Astrocyte (in vitro differentiated cells and primary cell): ENCODE measurements around the gene ZNF778. TPM values are rescaled to one million over a fixed set of nuclear protein-coding genes. Genes with fewer than 3 reads are reported as not detected.

Source experiments
- DNase-seq: peaks from one replicate; pipeline ENCODE4 v3.0.0-alpha.2; 2010; ENCODE audit warnings: low read depth
- FAIRE-seq: peaks from 2 replicates; lab custom pipeline; 2011; peaks lifted over from hg19 to GRCh38; lab: Jason Lieb, UNC
- H2AFZ ChIP-seq: 2 replicates; pipeline ENCODE4 v1.6.0; 2012; ENCODE audit warnings: low read depth, low read length, inconsistent platforms
- H3K27ac ChIP-seq: 2 replicates; pipeline ENCODE4 v1.5.1; 2011; ENCODE audit warnings: low read depth, low read length, inconsistent platforms
- H3K27me3 ChIP-seq: 2 replicates; pipeline ENCODE4 v1.6.0; 2011; ENCODE audit warnings: low read length, inconsistent platforms; ENCODE audit not compliant: insufficient read depth
- H3K36me3 ChIP-seq: 2 replicates; pipeline ENCODE4 v1.5.1; 2011; ENCODE audit warnings: low read length, inconsistent platforms; ENCODE audit not compliant: insufficient read depth
- H3K4me1 ChIP-seq: 2 replicates; pipeline ENCODE4 v1.5.1; 2011; ENCODE audit warnings: low read length, inconsistent platforms; ENCODE audit not compliant: insufficient read depth
- H3K4me2 ChIP-seq: 2 replicates; pipeline ENCODE4 v1.6.0; 2012; ENCODE audit warnings: low read length, inconsistent platforms
- H3K4me3 ChIP-seq: 2 replicates; pipeline ENCODE4 v1.5.1; 2011; ENCODE audit warnings: low read depth, mild to moderate bottlenecking, low read length, inconsistent platforms; ENCODE audit not compliant: insufficient read depth
- H3K79me2 ChIP-seq: 2 replicates; pipeline ENCODE4 v1.6.0; 2012; ENCODE audit warnings: mild to moderate bottlenecking, low read length, inconsistent platforms; ENCODE audit not compliant: insufficient read depth
- H3K9ac ChIP-seq: 2 replicates; pipeline ENCODE4 v1.6.0; 2012; ENCODE audit warnings: mild to moderate bottlenecking, low read length, inconsistent platforms
- H3K9me3 ChIP-seq: 2 replicates; pipeline ENCODE4 v1.5.1; 2012; ENCODE audit warnings: low read depth, mild to moderate bottlenecking, low read length, inconsistent platforms; ENCODE audit not compliant: insufficient read depth
- H4K20me1 ChIP-seq: 2 replicates; pipeline ENCODE4 v1.6.0; 2012; ENCODE audit warnings: low read length, inconsistent platforms; ENCODE audit not compliant: insufficient read depth
- H3K27ac Mint-ChIP-seq: one replicate; pipeline ENCODE4 v1.8.0; 2021; ENCODE audit warnings: mild to moderate bottlenecking, mixed read lengths; ENCODE audit not compliant: unreplicated experiment
- H3K27me3 Mint-ChIP-seq: one replicate; pipeline ENCODE4 v1.8.0; 2021; ENCODE audit warnings: low read depth, mixed read lengths; ENCODE audit not compliant: unreplicated experiment
- H3K36me3 Mint-ChIP-seq: one replicate; pipeline ENCODE4 v1.8.0; 2021; ENCODE audit warnings: low read depth, mixed read lengths; ENCODE audit not compliant: unreplicated experiment
- H3K4me1 Mint-ChIP-seq: one replicate; pipeline ENCODE4 v1.8.0; 2021; ENCODE audit warnings: low read depth, mixed read lengths; ENCODE audit not compliant: unreplicated experiment
- H3K4me3 Mint-ChIP-seq: one replicate; pipeline ENCODE4 v1.8.0; 2021; ENCODE audit warnings: mild to moderate bottlenecking, moderate library complexity, mixed read lengths; ENCODE audit not compliant: unreplicated experiment
- H3K9me3 Mint-ChIP-seq: one replicate; pipeline ENCODE4 v1.8.0; 2021; ENCODE audit warnings: mild to moderate bottlenecking, mixed read lengths; ENCODE audit not compliant: unreplicated experiment
- EZH2 ChIP-seq: IDR thresholded peaks from 2 replicates; pipeline ENCODE4 v1.6.1; 2012; ENCODE audit warnings: mild to moderate bottlenecking, low read length, inconsistent platforms; ENCODE audit not compliant: insufficient read depth
- total RNA-seq: library from RNA; stranded (reverse); gene quantifications from 2 replicates; pipeline ENCODE4 v1.2.1, GENCODE V29; 2021
- TF ChIP-seq, protein P1 (sequence below): IDR thresholded peaks from 2 replicates; pipeline ENCODE4 v1.5.1; 2011; ENCODE audit warnings: low read depth, mild to moderate bottlenecking, inconsistent platforms, low read length, moderate library complexity; ENCODE audit not compliant: insufficient read depth

ZNF778 gene
- total RNA-seq, 1 donor from 2014 or later: 15.5 TPM

DNA sequence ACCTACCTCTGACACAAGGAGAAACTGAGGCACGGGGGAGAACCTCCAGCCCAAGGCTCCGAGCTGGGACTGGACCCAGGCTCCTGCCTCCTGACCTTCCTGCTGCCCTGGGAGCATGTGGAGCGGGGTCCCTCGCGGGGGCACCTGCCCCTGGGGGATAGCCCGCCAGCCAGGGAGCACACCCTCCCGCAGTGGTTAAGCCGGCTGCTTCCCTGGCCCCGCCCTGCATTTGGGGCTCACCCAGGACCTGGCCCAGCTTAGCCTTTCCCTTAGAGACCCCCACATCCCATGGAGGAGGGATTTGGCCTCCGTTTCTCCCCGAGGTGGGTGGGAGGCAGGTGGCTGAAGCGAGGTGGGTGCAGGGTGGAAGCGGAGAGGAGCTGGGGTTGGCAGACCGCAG, 47.7 kb upstream of the ZNF778 start:
- H3K36me3 ChIP-seq: no peaks in the 10 kb centered on the region

DNA sequence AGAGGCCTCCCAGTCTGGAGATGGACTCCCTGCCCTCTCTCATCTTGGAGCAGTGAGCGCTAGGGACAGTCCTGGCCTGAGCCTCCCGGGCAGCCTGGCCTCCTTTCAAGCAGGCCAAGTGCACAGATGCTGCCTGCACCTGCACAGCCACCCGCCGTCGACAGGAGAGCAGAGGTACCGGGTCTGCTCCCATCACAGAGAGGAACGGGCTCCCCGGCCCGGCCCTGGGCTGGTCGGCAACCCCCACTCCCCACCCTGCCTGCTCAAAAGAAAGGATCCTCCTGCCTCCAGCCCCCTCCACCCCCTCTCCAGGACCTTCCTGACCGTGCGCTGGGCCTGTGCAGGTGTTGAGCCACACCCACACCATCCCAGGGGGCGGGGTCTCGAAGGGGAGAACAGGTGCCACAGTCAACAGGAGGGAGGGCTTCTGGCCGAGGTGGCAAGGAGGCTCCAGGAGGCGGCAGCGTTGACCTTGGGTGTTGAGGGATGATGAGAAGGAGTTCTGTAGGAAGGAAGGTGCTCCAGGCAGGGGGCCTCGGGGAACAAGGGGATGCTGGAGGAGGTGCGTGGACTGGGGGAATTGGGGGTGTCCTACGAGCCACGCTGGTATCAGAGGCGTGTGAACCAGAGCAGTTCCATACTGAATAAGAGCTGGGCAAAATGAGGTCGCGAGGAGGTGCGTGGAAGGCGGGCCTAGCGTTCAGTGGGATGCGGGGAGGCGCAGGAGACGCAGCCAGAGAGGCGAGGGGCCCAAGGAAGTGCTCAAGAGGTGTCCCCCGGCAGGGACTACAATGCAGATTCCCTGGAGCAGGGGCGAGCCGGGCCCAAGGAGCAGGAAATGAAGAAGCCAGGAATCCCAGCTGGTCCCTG, 46.9 kb upstream of the ZNF778 start:
- no peaks in the 10 kb centered on the region for H3K36me3 ChIP-seq
- H3K4me1 ChIP-seq: peaks cover 6% of the 10 kb centered on the region
- Mint-ChIP-seq H3K27ac (no peak overlapping the region), H3K36me3 (no peaks in the 10 kb centered on the region), H3K4me1 (peaks cover 3% of the 10 kb centered on the region), H3K9me3 (no peaks in the 10 kb centered on the region), H3K4me3 (peak overlapping the region; percentile 58), H3K27me3 (peaks cover 16% of the 10 kb centered on the region)
- H3K4me2 ChIP-seq: peak overlapping the region; percentile 54
- H3K4me3 ChIP-seq: no peak overlapping the region
- no peaks in the 10 kb centered on the region for H3K9me3 ChIP-seq
- H3K27me3 ChIP-seq: no peaks in the 10 kb centered on the region
- no peak overlapping the region for H3K27ac ChIP-seq
- peak overlapping the region; percentile 56 for H2AFZ ChIP-seq
- no peak overlapping the region for H3K9ac ChIP-seq
- TF ChIP-seq, protein P1, sequence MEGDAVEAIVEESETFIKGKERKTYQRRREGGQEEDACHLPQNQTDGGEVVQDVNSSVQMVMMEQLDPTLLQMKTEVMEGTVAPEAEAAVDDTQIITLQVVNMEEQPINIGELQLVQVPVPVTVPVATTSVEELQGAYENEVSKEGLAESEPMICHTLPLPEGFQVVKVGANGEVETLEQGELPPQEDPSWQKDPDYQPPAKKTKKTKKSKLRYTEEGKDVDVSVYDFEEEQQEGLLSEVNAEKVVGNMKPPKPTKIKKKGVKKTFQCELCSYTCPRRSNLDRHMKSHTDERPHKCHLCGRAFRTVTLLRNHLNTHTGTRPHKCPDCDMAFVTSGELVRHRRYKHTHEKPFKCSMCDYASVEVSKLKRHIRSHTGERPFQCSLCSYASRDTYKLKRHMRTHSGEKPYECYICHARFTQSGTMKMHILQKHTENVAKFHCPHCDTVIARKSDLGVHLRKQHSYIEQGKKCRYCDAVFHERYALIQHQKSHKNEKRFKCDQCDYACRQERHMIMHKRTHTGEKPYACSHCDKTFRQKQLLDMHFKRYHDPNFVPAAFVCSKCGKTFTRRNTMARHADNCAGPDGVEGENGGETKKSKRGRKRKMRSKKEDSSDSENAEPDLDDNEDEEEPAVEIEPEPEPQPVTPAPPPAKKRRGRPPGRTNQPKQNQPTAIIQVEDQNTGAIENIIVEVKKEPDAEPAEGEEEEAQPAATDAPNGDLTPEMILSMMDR: no peak
- TF ChIP-seq EZH2: no peak
- DNase-seq (no peak), FAIRE-seq (no peak)
- no peaks in the 10 kb centered on the region for H3K79me2 ChIP-seq
- no peaks in the 10 kb centered on the region for H4K20me1 ChIP-seq

More for the DNA sequence above, 47.7 kb upstream of the ZNF778 start:
- Histone ChIP-seq H3K9ac (no peak overlapping the region), H3K4me3 (no peak overlapping the region), H3K4me1 (peaks cover 6% of the 10 kb centered on the region), H4K20me1 (no peaks in the 10 kb centered on the region), H3K27ac (no peak overlapping the region), H3K9me3 (no peaks in the 10 kb centered on the region), H3K4me2 (no peak overlapping the region), H3K27me3 (no peaks in the 10 kb centered on the region), H3K79me2 (no peaks in the 10 kb centered on the region), H2AFZ (no peak overlapping the region)
- H3K4me1 Mint-ChIP-seq: peaks cover 3% of the 10 kb centered on the region
- H3K27ac Mint-ChIP-seq: no peak overlapping the region
- no peak overlapping the region for H3K4me3 Mint-ChIP-seq
- peaks cover 16% of the 10 kb centered on the region for H3K27me3 Mint-ChIP-seq
- H3K9me3 Mint-ChIP-seq: no peaks in the 10 kb centered on the region
- DNase-seq: no peak
- no peak for FAIRE-seq
- no peak for TF ChIP-seq EZH2
- TF ChIP-seq, protein P1: no peak
- H3K36me3 Mint-ChIP-seq: no peaks in the 10 kb centered on the region
